LoVo (cell line): ENCODE measurements around the gene CDK6.
A peak's percentile ranks its signal among the peaks of the same experiment; 100 is the strongest.
"Not testable (repeated sequence)": the region's sequence is repeated elsewhere in the genome, so short reads cannot be mapped to it uniquely, and the experiment has no call there.

Experiments used
- DNase-seq: peaks from one replicate; pipeline ENCODE4 v3.0.0-alpha.2; 2016; ENCODE audit warnings: low spot score

Gene CDK6

GRCh38 chr7:92623544-92623943, 212.8 kb downstream of the CDK6 start:
- DNase-seq = no peak

GRCh38 chr7:92622685-92623084, 213.7 kb downstream of the CDK6 start:
- DNase-seq = no peak

- DNase-seq = no peak
Measured at GRCh38 chr7:92622030-92622429, 214.3 kb downstream of the CDK6 start.

DNA sequence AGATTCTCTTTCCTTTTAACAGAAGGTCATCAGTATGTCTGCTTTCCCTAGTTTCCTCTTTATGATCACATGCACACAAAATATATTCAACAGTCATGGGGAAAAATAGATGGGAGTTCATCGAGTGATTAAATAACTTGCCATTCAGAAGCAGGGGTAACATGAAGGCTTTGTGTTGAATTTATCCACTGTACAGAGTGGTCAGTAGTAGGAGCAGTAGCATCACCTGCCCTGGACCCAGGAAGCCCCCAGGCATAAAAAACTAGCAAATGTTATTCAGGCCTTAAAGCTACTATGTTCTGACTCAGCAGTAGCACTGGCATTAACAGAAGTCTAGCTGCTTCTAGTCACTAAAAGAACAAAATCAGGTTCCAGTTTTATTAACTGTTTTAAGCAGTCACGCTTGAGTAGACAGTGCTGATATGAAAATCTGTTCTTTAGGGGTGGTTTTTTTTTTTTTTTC, 214.8 kb downstream of the CDK6 start:
- no peak for DNase-seq

GRCh38 chr7:92621026-92621540, 215.3 kb downstream of the CDK6 start:
- peak; percentile 87 for DNase-seq

- no peak for DNase-seq
Measured at GRCh38 chr7:92615861-92616260, 220.5 kb downstream of the CDK6 start.

DNA sequence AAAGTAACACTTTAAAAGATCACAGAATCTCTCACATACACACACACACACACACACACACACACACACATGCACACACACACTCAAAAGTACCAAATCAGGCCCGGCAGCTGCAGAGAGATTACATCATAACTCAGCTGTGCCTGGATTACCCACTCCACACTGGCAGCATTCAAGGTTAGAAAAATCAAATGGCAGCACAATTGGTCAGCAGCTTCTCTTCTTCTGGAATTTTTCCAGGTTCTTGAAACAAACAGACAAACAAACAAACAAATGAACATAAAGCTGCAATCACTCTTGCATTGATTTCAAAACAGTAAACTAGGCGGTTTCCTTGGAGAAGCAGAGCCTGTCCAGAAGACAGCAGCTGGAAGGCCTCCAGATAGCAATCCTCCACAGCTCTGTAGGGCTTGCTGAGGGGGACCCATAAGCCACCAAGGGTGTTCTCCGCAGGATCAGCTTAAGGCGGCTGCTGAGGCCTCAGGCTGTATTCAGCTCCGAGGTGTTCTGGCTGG, 221.7 kb downstream of the CDK6 start:
- no peak for DNase-seq

GRCh38 chr7:92613720-92614119, 222.7 kb downstream of the CDK6 start:
- no peak for DNase-seq

DNA sequence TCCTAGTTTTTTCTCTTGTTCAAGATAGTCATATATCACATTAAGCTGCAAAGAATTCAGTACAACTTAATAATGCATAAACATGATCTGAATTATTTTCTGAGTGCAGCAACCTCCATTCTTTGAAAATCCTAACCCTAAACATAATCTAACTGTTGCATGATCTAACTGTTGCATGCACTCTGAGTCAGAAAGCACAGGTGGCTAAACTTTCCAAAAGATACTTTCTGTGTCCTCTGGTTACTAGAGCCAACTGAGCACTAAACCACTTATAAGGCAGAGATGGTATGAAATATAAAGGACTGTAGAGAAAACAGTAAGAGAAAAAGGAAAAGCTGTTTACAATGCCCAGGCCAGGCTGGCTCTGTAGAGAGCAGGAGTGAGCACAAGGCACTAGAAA, 223.2 kb downstream of the CDK6 start:
- DNase-seq = no peak

GRCh38 chr7:92612501-92612900, 223.9 kb downstream of the CDK6 start:
- DNase-seq = no peak

GRCh38 chr7:92611735-92612134, 224.6 kb downstream of the CDK6 start:
- no peak for DNase-seq

GRCh38 chr7:92609921-92610518, 226.4 kb downstream of the CDK6 start:
- DNase-seq = peak; percentile 55

GRCh38 chr7:92608380-92609322, 227.7 kb downstream of the CDK6 start:
- DNase-seq = peak; percentile 81

GRCh38 chr7:92606985-92607384, 229.4 kb downstream of the CDK6 start:
- no peak for DNase-seq

DNA sequence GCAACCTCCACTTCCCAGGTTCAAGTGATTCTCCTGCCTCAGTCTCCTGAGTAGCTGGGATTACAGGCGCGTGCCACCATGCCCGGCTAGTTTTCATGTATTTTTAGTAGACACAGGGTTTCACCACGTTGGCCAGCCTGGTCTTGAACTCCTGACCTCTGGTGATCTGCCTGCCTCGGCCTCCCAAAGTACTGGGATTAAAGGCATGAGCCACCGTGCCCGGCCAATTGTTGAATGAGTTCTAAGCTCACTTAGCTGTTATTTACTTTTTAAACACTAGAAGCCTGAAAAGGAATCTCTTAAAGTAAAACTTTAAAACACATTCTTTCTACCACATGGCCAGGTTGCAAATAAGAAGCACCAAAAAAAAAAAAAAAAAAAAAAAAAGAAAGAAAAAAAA, 231.9 kb downstream of the CDK6 start:
- not testable (repeated sequence) for DNase-seq

- no peak for DNase-seq
Measured at GRCh38 chr7:92603089-92603445, 233.3 kb downstream of the CDK6 start.

DNA sequence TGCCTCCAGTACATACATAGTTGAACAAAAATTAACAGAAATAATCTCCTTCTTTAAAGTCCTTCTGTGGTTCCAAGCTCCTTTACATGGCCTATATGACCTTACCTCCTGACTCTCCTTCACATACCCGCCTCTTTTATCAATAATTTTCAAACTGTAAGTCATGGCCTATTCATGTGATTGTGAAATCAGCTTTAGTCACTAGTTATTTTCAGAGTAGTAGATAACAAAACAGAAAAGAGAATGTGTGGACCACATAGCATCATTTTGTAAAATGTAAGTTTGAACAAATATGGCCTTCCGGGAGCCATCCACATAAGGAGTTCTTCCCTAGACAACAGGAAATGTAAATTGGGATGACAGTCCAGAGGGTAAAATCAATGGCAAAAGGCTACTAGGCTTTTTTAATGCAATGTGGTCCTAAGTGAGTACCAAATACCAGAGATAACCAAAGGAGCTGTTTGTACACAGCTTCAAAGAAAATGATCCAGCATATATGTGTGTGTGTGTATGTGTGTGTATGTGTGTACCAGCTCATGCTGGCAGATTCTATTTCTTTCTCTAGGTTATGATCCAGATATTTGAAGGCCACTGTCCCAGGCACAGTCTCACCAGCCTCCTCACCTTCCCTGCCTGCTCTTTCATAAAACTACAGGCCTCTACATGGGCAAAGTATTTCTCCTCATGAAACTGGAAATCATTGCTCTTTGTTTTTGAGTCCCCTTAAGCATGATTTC, 233.9 kb downstream of the CDK6 start:
- no peak for DNase-seq

DNA sequence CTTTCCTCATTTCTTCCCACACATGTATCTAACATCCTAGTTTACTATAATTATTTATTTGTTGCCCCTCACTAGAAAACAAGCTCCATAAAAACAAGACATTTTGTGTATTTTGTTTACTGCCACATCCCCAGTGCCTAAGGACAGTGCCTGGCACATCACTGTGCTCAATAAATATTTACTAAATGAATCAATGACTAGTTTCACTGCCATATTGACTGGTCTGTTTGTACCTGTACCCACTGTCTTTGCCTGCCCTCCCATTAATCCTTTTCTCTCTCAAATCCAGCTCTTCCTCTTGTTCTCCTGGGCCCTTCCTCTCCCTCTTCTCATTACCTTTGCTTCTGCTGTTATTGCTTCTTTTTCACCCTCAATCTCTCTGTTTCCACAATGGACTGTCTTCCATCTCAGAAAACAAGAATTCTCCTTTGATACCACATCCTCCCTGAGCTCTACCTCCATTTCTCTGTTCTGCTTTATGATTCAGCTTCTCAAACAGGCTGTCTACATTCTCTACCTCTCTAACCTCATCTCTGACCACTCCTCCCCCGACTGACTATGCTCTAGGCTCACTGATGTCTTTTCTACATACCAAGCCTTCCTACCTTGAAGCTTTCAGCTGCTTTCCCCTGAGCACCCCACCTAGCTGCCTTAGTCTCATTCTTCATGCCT, 237.9 kb downstream of the CDK6 start:
- no peak for DNase-seq

- peak; percentile 88 for DNase-seq
Measured at GRCh38 chr7:92595281-92595680, 241.1 kb downstream of the CDK6 start.

DNA sequence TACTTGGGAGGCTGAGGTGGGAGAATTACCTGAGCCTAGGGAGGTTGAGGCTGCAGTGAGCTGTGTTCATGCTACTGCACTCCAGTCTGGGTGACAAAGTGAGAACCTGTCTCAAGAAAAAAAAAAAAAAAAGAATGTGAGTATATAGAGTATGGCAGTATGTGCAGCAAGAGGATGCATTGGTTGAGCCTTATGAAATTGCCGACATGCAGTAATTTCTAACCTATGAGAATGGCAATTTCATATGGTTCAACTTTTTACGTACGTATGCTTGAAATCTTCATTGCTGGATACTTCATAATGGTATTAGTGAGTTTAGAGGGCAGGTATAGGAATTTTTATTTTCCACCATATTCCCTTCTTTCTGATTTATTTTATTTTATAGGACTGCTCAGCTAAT, 241.6 kb downstream of the CDK6 start:
- DNase-seq = no peak

- no peak for DNase-seq
Measured at GRCh38 chr7:92590711-92591310, 245.6 kb downstream of the CDK6 start.
